GM21737 (cell line): ENCODE data around the gene GRIN2A.

Experiments used
- ATAC-seq: cut with Tn5 transposase; IDR thresholded peaks from one replicate; pipeline ENCODE4 v1.9.1; 2021; ENCODE audit warnings: mild to moderate bottlenecking, moderate library complexity; ENCODE audit not compliant: unreplicated experiment

The GRIN2A gene

DNA sequence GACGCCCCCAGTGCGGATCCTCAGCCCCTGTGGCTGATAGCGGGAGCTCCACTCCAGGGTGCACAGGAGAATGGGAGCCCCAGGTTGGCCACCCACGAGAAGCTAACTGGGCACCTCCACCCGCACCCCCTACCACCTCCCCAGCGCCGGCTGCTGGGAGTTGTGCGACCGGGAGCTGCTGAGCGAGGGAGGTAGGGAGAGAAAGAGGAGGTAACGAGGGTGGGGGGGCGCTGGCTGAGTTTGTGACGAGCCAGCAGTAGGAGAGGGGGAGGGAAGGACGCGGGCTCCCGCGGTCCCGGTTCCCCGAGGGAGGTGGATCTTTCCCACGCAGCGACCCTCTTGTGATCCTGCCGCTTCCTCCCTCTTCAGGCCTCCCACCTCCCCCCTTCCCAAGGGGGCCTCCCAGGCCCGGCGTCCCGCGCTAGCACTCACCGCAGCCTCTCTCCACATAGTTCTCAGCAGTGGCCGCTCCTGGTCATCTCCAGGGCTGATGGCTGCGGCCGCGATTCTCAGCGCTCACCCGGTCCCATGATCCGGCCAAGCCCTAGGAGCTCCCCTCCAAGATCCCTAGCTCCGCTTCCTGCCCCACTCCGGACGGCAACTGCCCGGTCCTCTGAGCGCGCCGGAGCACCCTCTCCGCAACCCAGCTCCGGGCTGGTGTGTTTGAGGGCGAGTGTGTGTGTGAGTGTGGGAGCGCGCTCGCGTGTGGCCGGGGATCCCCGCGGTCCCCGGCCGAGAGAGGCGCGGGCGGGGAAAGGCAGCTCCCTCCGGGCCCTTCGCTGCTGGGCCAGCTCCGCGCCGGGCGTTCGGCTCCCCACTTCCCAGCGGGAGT lies at the start of gene GRIN2A:
GRIN2A (minus strand) TSS at position 207 of the 832 bp plus-strand sequence. CDS start 2,017 bp downstream, outside the sequence.
- ATAC-seq, result no peak

DNA sequence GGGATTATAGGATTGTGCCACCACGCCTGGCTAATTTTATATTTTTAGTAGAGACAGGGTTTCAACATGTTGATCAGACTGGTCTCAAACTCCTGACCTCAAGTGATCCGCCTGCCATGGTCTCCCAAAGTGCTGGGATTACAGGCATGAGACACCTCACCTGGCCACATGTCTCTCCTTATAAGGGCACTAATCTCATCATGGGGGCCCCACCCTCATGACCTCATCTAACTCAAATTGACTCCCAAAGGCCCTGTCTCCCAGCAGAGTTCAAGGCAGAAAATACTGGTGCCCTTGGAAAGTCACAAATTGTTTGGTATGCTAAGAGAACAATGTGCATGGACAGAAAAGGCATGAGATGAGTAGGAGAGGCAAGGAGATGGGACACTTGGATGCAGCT lies 49.3 kb upstream of the GRIN2A start:
- ATAC-seq, result no peak

DNA sequence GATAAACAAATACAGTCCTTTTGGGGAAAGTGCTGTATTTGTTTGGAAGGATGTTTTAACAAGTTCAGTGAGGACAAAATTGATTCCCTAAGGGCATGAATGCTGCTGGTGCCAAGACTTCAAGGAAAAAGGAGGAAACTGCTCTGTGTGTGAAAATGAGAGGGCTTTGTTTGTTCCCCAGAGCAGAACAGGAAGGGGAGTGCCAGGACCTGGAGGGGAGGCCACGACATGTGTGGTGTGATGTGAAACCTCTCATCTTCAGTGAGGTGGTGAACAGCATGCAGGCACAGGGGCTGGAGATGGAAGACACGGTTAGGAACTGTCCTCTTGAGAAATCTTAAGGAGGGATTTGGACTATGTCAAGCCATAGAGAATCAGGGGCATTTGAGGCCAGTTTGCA lies 46.6 kb upstream of the GRIN2A start:
- ATAC-seq, result no peak

DNA sequence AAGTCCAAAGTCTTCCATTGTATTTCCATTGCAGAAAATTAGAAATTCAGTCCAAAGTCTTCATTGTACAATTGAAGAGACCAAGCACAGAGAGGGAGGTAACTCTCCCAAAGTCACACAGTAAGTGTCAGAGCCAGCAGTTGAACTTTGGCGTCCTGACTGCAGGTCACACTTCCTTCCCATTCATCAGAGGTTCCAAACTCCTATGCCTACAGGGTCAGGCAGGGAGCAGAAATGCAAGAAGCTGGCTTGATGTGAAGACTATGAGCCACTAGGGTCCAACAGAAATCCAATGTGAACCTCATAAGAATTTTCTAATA lies 44.7 kb upstream of the GRIN2A start:
- no peak for ATAC-seq

DNA sequence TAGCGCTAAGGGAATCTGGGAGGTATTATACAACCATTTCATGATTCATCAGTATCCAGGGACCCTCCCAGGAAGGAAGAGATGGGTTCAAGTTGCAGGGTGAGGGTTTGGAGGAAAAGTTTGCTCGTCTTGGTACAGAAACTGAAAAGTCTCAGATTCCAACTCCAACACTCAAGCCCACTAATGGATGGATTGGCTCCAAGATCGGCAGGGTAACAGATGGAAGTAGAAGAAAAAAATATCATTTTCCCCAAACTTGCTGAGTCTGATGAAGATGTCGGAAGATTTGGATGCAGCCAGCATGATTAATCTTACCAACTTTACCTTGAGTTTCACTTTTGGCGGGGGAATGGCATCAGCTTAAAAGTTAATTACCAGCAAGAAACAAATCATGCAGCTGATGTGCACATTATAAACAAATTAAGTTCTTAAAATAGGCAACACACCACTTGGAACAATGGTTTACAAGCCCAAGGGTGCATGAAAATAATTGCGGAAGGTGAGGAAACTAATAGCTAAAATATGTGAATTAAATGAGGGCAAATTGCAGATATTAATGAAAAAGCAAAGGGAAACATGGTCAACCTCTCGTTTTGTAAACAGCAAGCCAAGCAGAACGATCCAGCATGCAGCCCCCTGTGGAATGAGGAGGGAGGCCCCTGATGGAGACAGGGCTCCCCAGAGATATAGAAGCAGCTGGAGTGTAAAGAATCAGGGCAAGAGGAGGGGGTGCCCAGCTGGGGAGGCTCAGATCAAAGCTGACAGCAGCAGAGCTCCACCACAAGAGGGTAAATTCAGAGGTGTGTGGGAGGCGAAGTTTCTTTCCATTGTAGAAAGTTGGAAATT lies 44.1 kb upstream of the GRIN2A start:
- ATAC-seq, result no peak

DNA sequence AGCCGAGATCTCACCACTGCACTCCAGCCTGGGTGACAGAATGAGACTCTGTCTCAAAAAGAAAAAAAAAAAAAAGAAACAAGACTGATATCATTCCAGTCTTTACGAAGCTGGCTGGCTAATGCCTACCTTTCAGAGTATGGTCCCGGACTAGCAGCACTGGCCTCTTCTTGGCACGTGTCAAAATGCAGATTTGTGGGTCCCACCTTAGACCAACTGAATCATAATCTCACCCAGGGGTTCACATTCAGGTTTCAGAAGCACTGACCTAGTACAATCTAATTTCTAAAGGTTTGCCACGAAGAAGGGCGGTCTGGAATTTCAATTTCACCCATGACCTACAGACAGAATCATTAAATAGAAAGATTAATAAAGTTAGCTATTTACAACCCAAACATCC lies 43.4 kb upstream of the GRIN2A start:
- no peak for ATAC-seq

DNA sequence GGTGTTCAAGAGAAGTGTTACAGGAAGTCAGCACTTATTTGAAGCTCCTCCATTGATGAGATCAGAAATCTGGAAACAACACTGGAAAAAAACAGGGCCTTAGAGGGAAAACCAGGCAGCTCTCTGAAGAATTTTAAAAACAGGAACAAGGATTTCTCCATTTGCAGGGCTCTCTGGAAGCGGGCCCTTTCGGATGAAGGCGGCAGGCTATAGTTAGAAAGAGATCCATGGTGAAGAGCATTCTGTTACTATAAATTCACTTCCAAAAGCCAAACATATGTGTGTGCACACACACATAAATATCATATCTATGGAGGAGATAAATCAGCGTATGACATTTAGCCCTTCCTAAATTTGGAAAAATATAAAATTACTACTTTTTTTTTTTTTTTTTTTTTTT lies 42.6 kb upstream of the GRIN2A start:
- no peak for ATAC-seq

DNA sequence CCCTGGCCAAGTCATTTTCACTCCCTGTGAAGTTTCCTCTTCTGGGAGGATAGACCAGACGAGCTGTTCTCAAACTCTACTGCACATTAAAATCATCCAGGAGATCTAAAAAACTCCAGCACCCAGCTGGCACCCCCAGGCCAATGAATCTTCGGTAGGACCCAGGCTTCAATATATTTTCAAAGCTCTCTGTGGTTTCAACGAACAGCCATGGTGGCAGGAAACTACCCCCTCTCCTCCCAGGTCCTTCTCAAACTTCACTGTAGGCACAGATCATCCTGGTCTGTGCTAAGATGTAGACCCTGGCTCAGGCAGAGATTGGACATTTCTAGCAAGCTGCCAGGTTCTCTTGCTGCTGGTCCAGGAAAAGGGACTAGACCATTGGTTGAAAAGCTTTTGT lies 38.7 kb upstream of the GRIN2A start:
- no peak for ATAC-seq

DNA sequence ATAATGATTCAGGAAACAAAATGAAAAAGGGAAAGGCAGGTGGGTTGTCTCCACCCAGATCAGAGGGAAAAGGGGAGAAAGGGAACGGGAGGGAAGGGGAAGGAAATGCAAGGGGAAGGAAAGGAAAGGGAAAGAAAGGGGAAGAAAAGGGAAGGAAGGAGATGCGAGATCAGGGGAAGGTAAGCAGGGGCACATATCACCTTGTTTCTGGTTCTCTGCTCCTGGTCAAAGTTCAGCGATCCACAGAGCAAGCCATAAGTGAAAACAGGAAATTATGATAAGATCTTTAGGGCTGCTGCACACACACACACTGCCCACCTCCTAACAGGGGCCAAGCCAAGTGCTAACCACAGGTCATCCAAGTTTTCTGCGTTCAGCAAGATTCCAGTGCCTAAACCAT lies 37.5 kb upstream of the GRIN2A start:
- ATAC-seq, result no peak

DNA sequence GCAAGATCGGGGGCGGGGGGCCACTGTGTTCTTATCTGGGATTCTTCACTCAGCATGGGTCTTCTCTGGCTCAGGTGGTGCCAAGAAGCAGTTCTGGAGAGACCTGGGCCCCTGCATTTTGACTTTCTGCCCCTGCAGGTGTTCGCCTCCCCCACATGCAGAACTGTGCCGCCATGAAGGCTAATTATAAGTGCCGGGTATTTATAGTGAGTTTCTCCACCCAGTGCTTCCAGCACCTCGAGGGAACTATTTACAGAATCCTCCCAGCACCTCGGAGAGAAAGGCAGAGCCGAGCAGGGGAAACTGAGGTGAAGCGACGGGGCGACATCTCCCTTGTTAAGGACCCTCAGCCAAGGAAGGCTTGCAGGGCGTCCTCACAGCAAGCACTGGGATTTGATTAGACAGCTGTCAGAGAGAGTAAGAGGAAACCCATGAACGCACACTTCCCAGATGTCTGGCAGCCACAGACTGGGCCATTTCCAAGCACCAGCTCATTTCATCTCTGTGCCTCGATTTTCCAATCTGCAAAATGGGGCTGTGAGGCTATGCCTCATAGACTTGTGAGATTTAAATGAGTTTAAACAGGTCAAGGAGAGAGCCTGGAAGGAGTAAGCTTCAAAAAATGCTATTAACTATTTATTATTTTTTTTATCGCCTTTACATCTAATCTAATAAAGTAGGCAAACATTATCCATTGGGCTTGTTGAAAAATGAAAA lies 36.4 kb upstream of the GRIN2A start:
- ATAC-seq, result no peak

DNA sequence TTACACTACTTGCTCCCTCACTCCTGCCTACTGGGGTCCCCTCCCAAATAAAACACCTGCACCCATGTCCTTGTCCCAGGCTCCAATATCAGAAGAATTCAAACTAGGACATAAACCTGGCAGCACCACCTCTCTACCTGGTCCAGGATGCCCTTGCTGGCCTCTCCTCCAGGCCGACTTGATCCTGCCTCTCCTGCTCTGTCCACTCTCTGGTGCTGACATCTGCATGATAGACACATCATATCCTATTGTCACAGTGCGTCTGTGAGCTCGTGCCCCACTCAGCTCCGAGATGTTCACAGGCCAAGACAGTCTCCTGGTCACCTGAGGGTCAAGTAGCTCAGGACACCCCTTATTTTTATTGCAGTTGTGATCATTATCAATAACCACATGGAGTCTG lies 31.5 kb upstream of the GRIN2A start:
- ATAC-seq, result no peak

DNA sequence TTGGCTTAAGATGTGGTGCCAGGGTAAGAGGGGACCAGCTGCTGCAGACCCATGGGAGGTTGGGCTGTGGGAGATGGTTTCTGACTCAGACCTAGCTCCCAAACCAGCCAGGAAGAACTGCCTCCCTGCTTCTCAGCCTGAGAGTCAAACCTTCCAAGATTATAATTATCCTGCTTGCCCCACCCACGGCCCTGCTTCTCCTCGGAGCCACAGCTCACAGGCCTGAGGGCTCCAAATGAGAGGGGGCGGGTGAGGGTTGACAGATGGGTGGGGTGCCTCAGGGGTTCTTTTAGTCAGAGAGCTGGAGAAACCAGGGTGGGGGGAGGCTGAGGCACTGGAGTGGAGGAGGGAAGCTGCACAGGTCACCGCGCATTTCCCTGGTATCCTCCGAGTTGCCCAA lies 28.7 kb upstream of the GRIN2A start:
- no peak for ATAC-seq

DNA sequence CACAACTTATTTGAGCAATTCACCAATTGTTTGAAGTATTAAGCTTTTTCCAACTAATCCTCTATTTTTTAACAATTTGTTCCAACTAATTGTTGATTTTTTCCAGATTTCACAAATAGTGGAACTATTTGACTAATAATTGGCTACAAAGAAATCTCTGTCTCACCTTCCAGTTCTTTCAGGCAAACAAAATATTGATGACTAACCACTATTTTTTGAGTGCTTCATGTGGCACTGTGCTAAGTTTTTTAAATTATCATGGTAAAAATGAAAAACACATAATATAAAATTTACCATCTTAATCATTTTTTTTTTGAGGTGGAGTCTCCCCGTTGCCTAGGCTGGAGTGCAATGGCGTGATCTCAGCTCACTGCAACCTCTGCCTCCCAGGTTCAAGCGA lies 24.6 kb upstream of the GRIN2A start:
- ATAC-seq, result no peak

DNA sequence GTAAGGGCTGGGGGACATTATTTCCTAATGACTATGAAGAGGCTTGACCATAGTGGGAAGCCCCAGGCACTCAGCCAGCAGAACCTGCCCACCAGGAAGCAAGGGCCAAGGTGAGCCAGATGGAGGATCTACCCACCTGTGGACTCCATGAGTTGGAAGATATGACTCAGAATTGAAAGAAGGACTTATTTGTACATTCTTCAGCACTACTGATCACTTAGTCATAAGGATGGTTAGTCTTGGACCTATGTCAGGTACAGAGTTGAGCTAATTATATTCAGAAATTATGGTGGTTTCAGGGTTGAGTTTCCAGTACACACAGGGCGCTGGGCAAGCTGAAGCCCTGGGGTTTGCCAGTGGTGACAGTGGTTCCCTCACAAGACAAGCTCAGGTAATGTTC lies 24.0 kb upstream of the GRIN2A start:
- no peak for ATAC-seq

DNA sequence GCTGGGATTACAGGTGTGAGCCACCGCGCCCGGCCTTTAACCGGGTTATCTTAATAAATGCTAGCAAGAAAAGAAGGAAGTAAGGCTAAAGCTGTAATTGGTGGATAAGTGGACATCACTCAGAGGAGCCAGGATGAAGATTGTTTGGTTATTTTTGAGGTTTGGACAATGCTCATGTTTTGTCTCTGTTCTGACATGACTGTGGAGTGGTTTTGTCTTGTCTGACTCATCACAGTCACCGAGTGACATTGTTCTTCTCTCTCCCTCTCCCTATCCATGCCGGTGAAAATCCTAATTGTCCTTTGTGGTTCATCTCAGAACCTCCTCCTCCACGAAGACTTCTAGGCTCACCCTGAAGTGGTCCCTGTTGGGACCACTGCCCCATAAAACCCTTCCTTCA lies 23.5 kb upstream of the GRIN2A start:
- no peak for ATAC-seq

DNA sequence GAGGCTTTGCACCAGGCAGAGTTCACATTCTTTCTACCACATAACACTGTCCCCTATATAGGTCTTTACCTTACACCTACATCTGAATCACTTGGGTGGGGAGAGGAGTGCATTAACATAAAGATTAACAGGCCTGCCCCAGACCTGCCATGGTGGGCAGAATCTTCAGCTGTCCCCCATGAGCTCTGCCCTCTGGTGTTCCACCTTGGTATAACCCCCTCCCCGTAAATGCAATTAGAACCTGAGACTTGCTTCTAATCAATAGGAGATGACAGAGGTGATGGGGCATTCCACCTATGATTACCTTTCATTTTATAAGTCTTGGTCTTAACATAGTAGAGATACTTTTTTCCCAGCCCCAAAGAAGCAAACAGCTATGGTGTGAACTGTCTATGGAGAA lies 20.4 kb upstream of the GRIN2A start:
- no peak for ATAC-seq

DNA sequence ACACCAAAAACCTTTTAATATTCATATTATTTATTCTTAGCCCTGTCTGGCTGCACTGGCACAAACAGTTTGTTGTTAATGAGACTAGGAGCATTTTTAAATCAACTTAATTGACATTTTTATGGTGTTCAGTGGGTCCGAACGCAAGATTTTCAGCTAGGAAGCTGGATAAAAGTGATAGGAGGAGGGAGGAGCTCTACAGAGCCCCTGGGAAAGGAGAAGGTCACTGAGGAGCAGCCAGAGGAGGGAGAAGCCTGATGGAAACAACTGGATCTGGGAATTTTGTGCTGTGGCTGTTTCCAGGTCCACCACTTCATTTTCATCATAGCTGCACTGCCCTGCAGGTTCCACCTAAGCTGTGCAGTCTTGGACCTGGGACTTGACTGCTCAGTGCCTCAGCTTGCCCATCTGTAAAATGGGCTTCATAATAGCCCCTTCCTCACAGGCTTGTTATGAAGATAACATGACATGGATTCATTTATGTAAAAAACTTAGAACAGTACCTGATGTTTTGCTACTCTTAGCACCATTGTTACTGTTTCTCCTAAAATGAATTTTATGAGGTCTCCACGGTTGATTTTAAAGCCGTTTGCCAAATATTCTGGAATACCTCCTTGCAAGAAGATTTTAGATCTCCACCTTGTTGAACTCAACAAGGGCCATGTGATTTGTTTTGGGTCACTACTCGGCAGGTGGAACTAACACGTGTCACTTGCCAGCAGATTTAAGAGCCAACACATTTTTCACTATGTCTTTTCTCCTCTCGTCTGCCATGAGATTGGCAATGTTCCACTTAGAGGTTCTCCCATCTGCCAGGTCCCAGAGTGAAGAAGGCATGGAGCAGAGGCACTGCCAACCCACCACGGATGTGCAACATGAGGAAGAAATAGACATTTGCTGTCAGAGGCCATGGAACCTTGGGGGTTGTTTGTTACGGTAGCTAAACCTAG lies 18.7 kb upstream of the GRIN2A start:
- ATAC-seq, result no peak

DNA sequence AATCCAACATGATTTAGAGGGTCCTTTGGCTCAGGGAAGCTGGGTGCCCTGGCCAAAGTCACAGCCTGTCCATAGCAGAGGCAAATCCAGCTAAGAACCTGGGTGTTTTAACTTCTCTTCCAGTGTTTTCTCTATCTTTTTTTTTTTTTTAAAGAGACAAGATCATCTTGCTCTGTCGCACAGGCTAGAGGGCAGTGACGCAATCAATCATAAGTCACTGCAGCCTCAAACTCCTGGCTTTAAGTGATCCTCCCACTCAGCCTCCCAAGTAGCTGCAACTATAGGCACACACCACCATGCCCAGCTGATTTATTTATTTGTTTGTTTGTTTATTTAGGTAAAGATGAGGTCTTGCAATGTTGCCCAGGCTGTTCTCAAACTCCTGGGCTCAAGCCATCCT lies 14.8 kb upstream of the GRIN2A start:
- no peak for ATAC-seq

DNA sequence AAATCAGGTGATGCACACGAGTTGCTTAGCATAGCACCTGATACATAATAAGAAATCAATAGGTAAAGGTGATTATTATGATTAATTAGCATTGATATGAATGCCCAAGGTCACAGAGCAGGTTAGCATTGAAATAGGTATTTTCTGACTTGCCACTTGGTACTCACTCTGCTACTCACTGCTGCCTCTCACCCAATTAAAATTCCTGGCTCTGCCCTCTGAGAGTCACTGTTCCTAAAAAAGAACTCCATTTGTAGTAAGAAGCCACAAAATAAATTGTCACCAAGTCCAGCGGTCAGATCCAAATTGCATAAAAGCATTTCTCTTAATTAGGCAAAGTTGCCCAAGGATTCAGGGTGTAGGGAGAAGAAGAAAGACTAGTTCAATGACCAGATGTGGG lies 8.9 kb upstream of the GRIN2A start:
- no peak for ATAC-seq

DNA sequence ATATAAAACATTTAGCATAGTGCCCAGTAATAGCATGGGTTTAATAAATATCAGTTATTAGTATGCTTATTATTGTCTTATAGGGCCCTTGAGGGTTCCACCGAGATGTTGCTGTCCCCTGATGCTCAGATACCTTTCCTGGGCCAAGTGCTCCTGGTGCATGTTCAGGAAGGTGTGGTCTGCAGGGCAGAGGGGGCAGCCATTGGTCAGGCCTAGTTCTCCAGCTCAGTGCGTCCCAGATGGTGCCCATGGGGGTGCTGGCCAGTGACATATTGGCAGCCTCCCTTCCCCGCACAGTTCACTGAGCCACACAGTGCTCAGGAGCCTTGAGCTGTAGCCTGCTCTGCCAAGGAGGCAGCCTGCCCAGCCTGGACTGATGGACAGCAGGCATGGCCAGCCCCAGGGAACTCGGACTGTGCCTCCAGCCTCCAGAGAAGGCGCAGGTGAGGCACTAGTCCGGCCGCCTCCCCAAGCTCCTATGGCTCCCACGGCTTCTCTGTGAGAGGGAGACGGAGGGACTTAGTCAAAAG lies 7.7 kb upstream of the GRIN2A start:
- ATAC-seq, result no peak
